OCI-LY1 (cell line): ENCODE measurements around the gene INPP4A.
"Not testable (repeated sequence)": the region's sequence is repeated elsewhere in the genome, so short reads cannot be mapped to it uniquely, and the experiment has no call there.

Source experiments
- H2AFZ ChIP-seq: fragments of 200-600 bp; sonication (generic), shearing (Covaris generic); 2 replicates; pipeline ENCODE4 v1.6.0; 2014; ENCODE audit warnings: antibody characterized with exemption, mild to moderate bottlenecking, low read length
- H3F3A ChIP-seq: fragments of 200-600 bp; sonication (generic), shearing (Covaris generic); 2 replicates; pipeline ENCODE4 v1.6.0; 2014; ENCODE audit warnings: mild to moderate bottlenecking, antibody characterized with exemption, low read length, moderate library complexity; ENCODE audit not compliant: insufficient read depth
- H3K27ac ChIP-seq: fragments of 200-600 bp; sonication (generic); 2 replicates; pipeline ENCODE4 v1.5.1; 2014; ENCODE audit warnings: low read length, mixed run types, mild to moderate bottlenecking, low read depth; ENCODE audit not compliant: poor library complexity, severe bottlenecking
- H3K27me3 ChIP-seq: fragments of 200-600 bp; sonication (generic); 2 replicates; pipeline ENCODE4 v1.6.0; 2014; ENCODE audit warnings: antibody characterized with exemption, mild to moderate bottlenecking, low read length, moderate library complexity; ENCODE audit not compliant: insufficient read depth
- H3K36me3 ChIP-seq: fragments of 200-600 bp; sonication (generic); 2 replicates; pipeline ENCODE4 v1.6.1; 2014; ENCODE audit warnings: mild to moderate bottlenecking, antibody characterized with exemption, low read length, moderate library complexity, mixed read lengths; ENCODE audit not compliant: insufficient read depth
- H3K4me1 ChIP-seq: fragments of 200-600 bp; sonication (generic); 2 replicates; pipeline ENCODE4 v1.5.1; 2014; ENCODE audit warnings: mild to moderate bottlenecking, low read length, moderate library complexity; ENCODE audit not compliant: insufficient read depth, severe bottlenecking
- H3K4me2 ChIP-seq: fragments of 200-600 bp; sonication (generic), shearing (Covaris generic); 2 replicates; pipeline ENCODE4 v1.6.1; 2014; ENCODE audit warnings: low read length
- H3K4me3 ChIP-seq: fragments of 200-600 bp; sonication (generic); 2 replicates; pipeline ENCODE4 v1.5.1; 2014; ENCODE audit warnings: low read length, low read depth, mild to moderate bottlenecking, mixed read lengths; ENCODE audit not compliant: poor library complexity, severe bottlenecking
- H3K79me2 ChIP-seq: fragments of 200-600 bp; shearing (Covaris generic); 2 replicates; pipeline ENCODE4 v1.6.1; 2016; ENCODE audit warnings: mixed run types, low read length, mixed read lengths; ENCODE audit not compliant: insufficient read depth
- H3K9ac ChIP-seq: fragments of 200-600 bp; sonication (generic), shearing (Covaris generic); 2 replicates; pipeline ENCODE4 v1.6.1; 2014; ENCODE audit warnings: mild to moderate bottlenecking, low read length, mixed read lengths
- H3K9me2 ChIP-seq: fragments of 200-600 bp; sonication (generic), shearing (Covaris generic); 2 replicates; pipeline ENCODE4 v1.6.1; 2014; ENCODE audit warnings: low read depth, mild to moderate bottlenecking, low read length, mixed read lengths
- H3K9me3 ChIP-seq: fragments of 200-600 bp; shearing (Covaris generic); 2 replicates; pipeline ENCODE4 v1.6.1; 2014; ENCODE audit warnings: low read length, mixed read lengths
- H4K20me1 ChIP-seq: fragments of 200-600 bp; sonication (generic), shearing (Covaris generic); 2 replicates; pipeline ENCODE4 v1.6.0; 2016; ENCODE audit warnings: mild to moderate bottlenecking, low read length; ENCODE audit not compliant: insufficient read depth
- CTCF ChIP-seq: fragments of 200-600 bp; sonication (generic), shearing (Covaris generic); IDR thresholded peaks from 2 replicates; pipeline ENCODE4 v1.5.1; 2017; ENCODE audit warnings: mild to moderate bottlenecking, antibody characterized with exemption, low read length, moderate library complexity, mixed read lengths
- EZH2 ChIP-seq: fragments of 200-600 bp; sonication (generic), shearing (Covaris generic); IDR thresholded peaks from 2 replicates; pipeline ENCODE4 v1.8.0; 2017; ENCODE audit warnings: borderline replicate concordance, mixed run types, mild to moderate bottlenecking, antibody characterized with exemption, low read length, moderate library complexity, mixed read lengths

Gene INPP4A

GRCh38 chr2:98433363-98433964, 11.2 kb upstream of the INPP4A start:
- H3K4me2 ChIP-seq, result no peak overlapping the region
- TF ChIP-seq CTCF (no peak), EZH2 (no peak)
- no peak overlapping the region for H3K9ac ChIP-seq
- no peaks in the 10 kb centered on the region for H3K79me2 ChIP-seq
- no peak overlapping the region for H3K4me3 ChIP-seq
- no peaks in the 10 kb centered on the region for H3K4me1 ChIP-seq
- H3K9me3 ChIP-seq, result peaks cover 1% of the 10 kb centered on the region
- no peaks in the 10 kb centered on the region for H3F3A ChIP-seq
- H3K27ac ChIP-seq, result no peak overlapping the region
- no peaks in the 10 kb centered on the region for H3K36me3 ChIP-seq
- H4K20me1 ChIP-seq, result no peaks in the 10 kb centered on the region
- H3K9me2 ChIP-seq, result no peaks in the 10 kb centered on the region
- H3K27me3 ChIP-seq, result peaks cover 3% of the 10 kb centered on the region; the same call in 1 of the 2 replicates
- H2AFZ ChIP-seq, result no peak overlapping the region

- Histone ChIP-seq H4K20me1 (no peaks in the 10 kb centered on the region), H3K4me1 (no peaks in the 10 kb centered on the region), H3K4me2 (no peak overlapping the region), H3K79me2 (no peaks in the 10 kb centered on the region), H3F3A (no peaks in the 10 kb centered on the region), H3K9me2 (no peaks in the 10 kb centered on the region), H3K9ac (no peak overlapping the region), H3K36me3 (no peaks in the 10 kb centered on the region), H3K4me3 (no peak overlapping the region), H3K9me3 (peaks cover 7% of the 10 kb centered on the region), H3K27ac (no peak overlapping the region), H3K27me3 (peaks cover 4% of the 10 kb centered on the region; the same call in 1 of the 2 replicates), H2AFZ (no peak overlapping the region)
- TF ChIP-seq CTCF, result no peak
Measured at GRCh38 chr2:98434492-98434891, 10.2 kb upstream of the INPP4A start.

DNA sequence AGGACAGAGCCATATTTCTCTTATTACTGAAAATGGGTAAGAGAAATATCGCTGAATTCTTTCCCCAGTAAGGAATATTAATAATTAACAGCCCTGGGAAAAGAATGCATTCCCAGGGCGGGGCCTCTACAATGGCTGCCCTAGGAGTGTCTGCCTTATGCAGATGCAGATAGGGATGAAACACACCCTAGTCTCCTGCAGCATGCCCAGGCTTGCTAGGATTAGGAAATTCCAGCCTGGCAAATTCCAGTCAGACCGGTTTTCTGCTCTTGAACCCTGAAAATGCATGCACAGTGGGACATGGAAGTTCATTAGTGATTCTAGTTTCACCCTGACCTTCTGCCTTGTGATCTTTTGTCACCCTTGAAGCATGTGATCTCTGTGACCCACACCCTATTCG, 9.0 kb upstream of the INPP4A start:
- H3K27ac ChIP-seq, H3K79me2 ChIP-seq, H3K9me3 ChIP-seq, H3K36me3 ChIP-seq, H3K9me2 ChIP-seq, H4K20me1 ChIP-seq, H3K4me3 ChIP-seq, H2AFZ ChIP-seq, H3K9ac ChIP-seq, H3K4me2 ChIP-seq, H3K4me1 ChIP-seq, H3F3A ChIP-seq, H3K27me3 ChIP-seq: not testable (repeated sequence)

DNA sequence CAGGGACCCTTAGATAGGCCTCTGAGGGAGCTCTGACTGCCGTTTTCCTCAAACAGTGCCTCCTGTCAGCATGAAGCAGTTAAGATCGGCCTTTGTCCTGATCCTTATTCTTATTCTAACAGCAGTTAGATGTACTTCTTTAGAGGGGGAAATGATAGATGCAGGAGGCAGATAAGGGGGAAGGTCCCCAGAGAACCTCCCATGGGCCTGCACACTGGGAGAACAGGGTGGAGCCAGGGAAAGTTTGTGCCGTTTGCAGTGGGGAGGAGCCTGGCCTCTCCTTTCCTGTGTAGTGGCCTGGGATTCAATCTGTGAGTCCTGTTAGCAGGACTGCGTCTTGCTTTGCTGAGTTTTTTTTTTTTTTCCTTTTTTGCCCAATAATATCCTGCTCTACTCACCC, 7.9 kb upstream of the INPP4A start:
- no peak overlapping the region for H3K4me2 ChIP-seq
- no peak overlapping the region for H3K9ac ChIP-seq
- H3K9me2 ChIP-seq, result no peaks in the 10 kb centered on the region
- TF ChIP-seq CTCF, result no peak
- TF ChIP-seq EZH2, result no peak
- H3K9me3 ChIP-seq, result peaks cover 7% of the 10 kb centered on the region
- H3F3A ChIP-seq, result no peaks in the 10 kb centered on the region
- H3K27ac ChIP-seq, result no peak overlapping the region
- no peak overlapping the region for H3K4me3 ChIP-seq
- H3K79me2 ChIP-seq, result no peaks in the 10 kb centered on the region
- H4K20me1 ChIP-seq, result no peaks in the 10 kb centered on the region
- no peak overlapping the region for H2AFZ ChIP-seq
- H3K27me3 ChIP-seq, result peaks cover 4% of the 10 kb centered on the region; the same call in 1 of the 2 replicates
- no peaks in the 10 kb centered on the region for H3K4me1 ChIP-seq
- no peaks in the 10 kb centered on the region for H3K36me3 ChIP-seq
